Type B pancreatic cell (in vitro differentiated cells): ENCODE data around the gene CHN2. TPM values are rescaled to one million over a fixed set of nuclear protein-coding genes. Genes with fewer than 3 reads are reported as not detected.

Source experiments
- DNase-seq: peaks from one replicate; pipeline ENCODE4 v3.0.0; 2021; ENCODE audit warnings: mixed read lengths; ENCODE audit not compliant: unreplicated experiment; ENCODE audit errors: extremely low spot score
- H3K27ac Mint-ChIP-seq: 2 replicates; pipeline ENCODE4 v1.8.0; 2021; ENCODE audit warnings: mild to moderate bottlenecking, mixed read lengths
- H3K27me3 Mint-ChIP-seq: 2 replicates; pipeline ENCODE4 v1.8.0; 2021; ENCODE audit warnings: mixed read lengths
- H3K36me3 Mint-ChIP-seq: 2 replicates; pipeline ENCODE4 v1.8.0; 2021; ENCODE audit warnings: mixed read lengths
- H3K4me1 Mint-ChIP-seq: one replicate; pipeline ENCODE4 v1.8.0; 2021; ENCODE audit warnings: mixed read lengths; ENCODE audit not compliant: unreplicated experiment
- H3K4me3 Mint-ChIP-seq: 2 replicates; pipeline ENCODE4 v1.8.0; 2021; ENCODE audit warnings: mild to moderate bottlenecking, mixed read lengths
- H3K9me3 Mint-ChIP-seq: 2 replicates; pipeline ENCODE4 v1.8.0; 2021; ENCODE audit warnings: mixed read lengths
- CTCF ChIP-seq: fragments of 200-600 bp; sonication (generic); conservative IDR thresholded peaks from 2 replicates; pipeline ENCODE4 v1.5.0; 2021; ENCODE audit warnings: antibody characterized with exemption, mild to moderate bottlenecking
- total RNA-seq: library from RNA; stranded (reverse); gene quantifications from 2 replicates; pipeline ENCODE4 v1.2.1, GENCODE V29; 2021; ENCODE audit warnings: low replicate concordance

Gene CHN2
- total RNA-seq, 1 donor from 2014 or later = 19.7 TPM

DNA sequence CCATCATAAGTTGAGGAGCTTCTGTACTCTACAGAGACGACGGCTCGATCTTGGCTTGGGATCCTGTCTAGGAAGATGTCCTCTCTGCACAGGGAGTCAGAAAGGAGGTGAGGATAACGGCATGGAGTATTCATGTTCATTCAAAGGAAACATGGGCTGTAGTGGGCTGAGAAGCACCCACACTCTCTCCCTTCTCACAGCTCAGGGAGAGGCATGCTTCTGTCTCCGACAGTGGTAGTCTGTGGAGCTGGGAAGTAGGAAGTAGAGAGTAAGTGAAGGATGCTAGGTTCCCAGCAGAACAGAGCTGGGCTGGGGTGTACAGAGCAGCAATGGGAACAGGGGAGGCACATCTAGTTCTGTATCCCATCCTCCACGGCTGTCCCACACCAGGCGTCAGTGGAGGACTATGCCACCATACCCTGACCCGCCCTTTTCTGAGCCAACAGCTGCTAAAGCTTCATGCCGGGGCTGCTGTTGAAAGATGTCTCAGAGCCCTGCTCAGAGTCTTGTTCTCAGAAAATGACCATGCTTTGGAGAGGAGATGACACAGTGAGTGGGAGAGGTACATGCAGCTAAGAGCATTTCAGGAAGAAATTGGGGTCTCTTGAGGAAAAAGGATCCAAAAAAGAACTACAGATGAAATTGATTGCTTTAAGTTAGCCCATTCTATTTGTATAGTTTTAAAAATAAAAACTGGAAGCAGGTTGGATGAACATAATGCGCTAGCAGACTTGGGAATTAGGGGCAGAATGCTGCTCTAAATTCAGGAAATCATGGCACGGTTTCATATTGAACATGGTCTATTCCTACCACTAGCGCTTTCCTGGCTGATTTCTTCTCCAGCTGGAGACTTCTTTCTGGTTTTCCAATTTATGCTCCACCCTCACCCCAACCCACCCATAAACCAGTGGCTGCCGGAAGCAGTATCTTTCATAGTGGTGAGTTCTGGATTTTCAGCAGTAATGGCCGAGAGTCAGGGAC lies 138.6 kb downstream of the CHN2 start:
- no peak overlapping the region for H3K27ac Mint-ChIP-seq
- peaks cover 39% of the 10 kb centered on the region for H3K4me1 Mint-ChIP-seq
- no peaks in the 10 kb centered on the region for H3K36me3 Mint-ChIP-seq
- no peaks in the 10 kb centered on the region for H3K9me3 Mint-ChIP-seq
- DNase-seq = no peak
- no peak for TF ChIP-seq CTCF
- H3K4me3 Mint-ChIP-seq = no peak overlapping the region
- no peaks in the 10 kb centered on the region for H3K27me3 Mint-ChIP-seq

- no peaks in the 10 kb centered on the region for H3K36me3 Mint-ChIP-seq
- TF ChIP-seq CTCF = no peak
- H3K4me3 Mint-ChIP-seq = no peak overlapping the region
- H3K27ac Mint-ChIP-seq = no peak overlapping the region
- H3K4me1 Mint-ChIP-seq = peaks cover 36% of the 10 kb centered on the region
- no peak for DNase-seq
- H3K27me3 Mint-ChIP-seq = no peaks in the 10 kb centered on the region
- H3K9me3 Mint-ChIP-seq = no peaks in the 10 kb centered on the region
These were observed 140.9 kb downstream of the CHN2 start for GRCh38 chr7:29335188-29336083.

DNA sequence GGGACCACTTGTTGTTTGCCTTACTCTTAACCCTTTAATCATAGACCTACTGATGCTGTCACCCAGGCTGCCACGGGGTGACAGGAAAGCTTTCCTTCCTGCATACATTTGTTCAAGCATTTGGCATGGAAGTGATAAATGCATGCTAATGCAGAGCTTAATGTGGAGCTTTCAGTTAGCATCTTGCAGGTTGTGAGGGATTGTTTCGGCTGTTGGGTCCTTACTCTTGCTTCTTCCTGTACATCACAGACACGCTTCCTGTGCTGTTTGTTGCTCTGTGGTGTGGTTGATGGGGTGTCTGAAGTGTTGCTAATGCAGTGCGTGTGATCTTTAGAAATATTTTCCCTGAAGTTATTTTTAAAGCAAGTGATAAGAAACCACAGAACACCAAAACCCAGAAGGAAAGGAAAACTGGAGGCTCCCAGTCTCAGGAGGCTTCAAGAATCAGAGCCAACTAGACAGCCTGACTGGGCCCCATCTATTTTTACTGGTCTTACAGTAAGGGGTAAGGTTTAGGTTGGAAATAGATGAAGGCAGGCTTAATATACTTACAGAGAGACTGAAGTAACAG lies 143.1 kb downstream of the CHN2 start:
- no peak for TF ChIP-seq CTCF
- Mint-ChIP-seq H3K9me3 (no peaks in the 10 kb centered on the region), H3K36me3 (no peaks in the 10 kb centered on the region), H3K27ac (peak overlapping the region; percentile 21), H3K4me1 (peaks cover 33% of the 10 kb centered on the region), H3K27me3 (peaks cover 3% of the 10 kb centered on the region), H3K4me3 (no peak overlapping the region)
- no peak for DNase-seq

DNA sequence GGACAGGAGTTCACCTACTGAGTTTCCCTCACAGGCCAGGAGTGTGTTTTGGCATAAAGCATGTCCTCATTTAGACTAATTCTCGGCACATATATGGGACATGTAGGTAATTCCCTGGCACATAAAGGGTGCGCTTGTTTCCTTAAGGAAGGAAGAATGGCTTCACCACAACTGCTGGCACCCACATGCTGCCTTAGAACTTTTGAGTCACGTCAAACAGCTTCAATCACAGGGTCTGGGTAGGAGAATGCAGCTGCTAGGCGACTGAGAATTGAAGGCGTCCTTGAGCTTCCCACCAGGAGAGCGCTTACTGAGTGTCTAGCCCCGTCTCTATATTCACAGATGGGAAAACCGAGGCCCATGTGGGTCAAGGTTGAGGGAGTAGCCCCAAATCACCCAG lies 146.1 kb downstream of the CHN2 start:
- Mint-ChIP-seq H3K27ac (no peak overlapping the region), H3K9me3 (no peaks in the 10 kb centered on the region), H3K27me3 (peaks cover 3% of the 10 kb centered on the region), H3K4me1 (peaks cover 27% of the 10 kb centered on the region), H3K36me3 (no peaks in the 10 kb centered on the region), H3K4me3 (no peak overlapping the region)
- DNase-seq = no peak
- TF ChIP-seq CTCF = no peak

DNA sequence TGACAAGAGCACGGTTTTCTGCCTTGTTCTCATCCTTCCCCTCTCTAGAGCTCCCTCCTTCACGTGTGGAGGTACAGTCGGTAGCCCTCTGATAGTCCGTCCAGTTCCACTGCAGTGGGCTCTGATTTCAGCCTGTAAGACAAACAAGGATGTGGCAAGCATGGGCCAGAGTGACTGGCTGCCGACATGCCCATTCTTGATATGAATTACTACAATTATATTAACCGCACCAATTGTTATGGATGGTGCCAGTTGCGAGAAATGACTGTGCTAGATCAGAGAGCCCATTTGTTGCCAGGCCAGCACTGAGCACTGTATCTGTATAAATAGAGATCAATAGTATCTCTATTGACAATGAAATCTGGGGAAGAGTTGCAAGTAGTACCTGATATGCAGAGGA lies 146.6 kb downstream of the CHN2 start:
- no peak for DNase-seq
- H3K27me3 Mint-ChIP-seq = peaks cover 3% of the 10 kb centered on the region
- no peak overlapping the region for H3K4me3 Mint-ChIP-seq
- no peaks in the 10 kb centered on the region for H3K9me3 Mint-ChIP-seq
- H3K4me1 Mint-ChIP-seq = peaks cover 25% of the 10 kb centered on the region
- H3K36me3 Mint-ChIP-seq = no peaks in the 10 kb centered on the region
- H3K27ac Mint-ChIP-seq = no peak overlapping the region
- no peak for TF ChIP-seq CTCF
